Measurements from ENCODE around the gene PEAK1. TPM values are rescaled to one million over a fixed set of nuclear protein-coding genes. Genes with fewer than 3 reads are reported as not detected.

PEAK1 gene
- total RNA-seq, 1 experiment from 2014 or later = 21.2 TPM

GRCh38 chr15:77122576-77122975 lies 297.3 kb downstream of the PEAK1 start:
- no peak for TF ChIP-seq CTCF (conservative IDR thresholded peaks at IDR 0.05)
- Histone ChIP-seq H3K9ac (ENCODE audit: extremely low read depth, insufficient read length, low read length) (no peak overlapping the region), H2BK12ac (ENCODE audit: insufficient read length, low read depth, low read length) (no peak overlapping the region), H3K4me1 (ENCODE audit: insufficient read depth, low read length) (peaks cover 6% of the 10 kb centered on the region), H4K91ac (ENCODE audit: insufficient read length, low read depth, low read length) (no peak overlapping the region), H2BK15ac (ENCODE audit: low read depth, low read length) (no peak overlapping the region), H2AFZ (ENCODE audit: low read length) (no peak overlapping the region), H3K79me2 (ENCODE audit: insufficient read depth, low read length) (no peaks in the 10 kb centered on the region), H3K14ac (ENCODE audit: insufficient read depth, low read length) (no peak overlapping the region), H3K23ac (ENCODE audit: insufficient read length, low read depth, low read length) (no peak overlapping the region), H3K4ac (ENCODE audit: low read depth, low read length) (no peak overlapping the region), H3K79me1 (ENCODE audit: insufficient read depth, low read depth, low read length, poor library complexity, severe bottlenecking) (no peaks in the 10 kb centered on the region), H3K9me3 (ENCODE audit: control insufficient read depth, low read depth, low read length) (no peaks in the 10 kb centered on the region), H3K23me2 (ENCODE audit: insufficient read length, low read depth, low read length, poor library complexity, severe bottlenecking) (no peaks in the 10 kb centered on the region), H2AK5ac (ENCODE audit: insufficient read length, low read length) (no peak overlapping the region), H4K8ac (replicated peaks; ENCODE audit: insufficient read length, low read depth, low read length) (no peak overlapping the region), H3K4me2 (ENCODE audit: insufficient read depth, insufficient read length, low read length) (no peak overlapping the region), H3K27ac (ENCODE audit: insufficient read length, low read depth, low read length) (no peak overlapping the region), H3K18ac (ENCODE audit: insufficient read length, low read depth, low read length) (no peak overlapping the region), H2BK120ac (ENCODE audit: low read depth, low read length, poor library complexity, severe bottlenecking) (no peak overlapping the region), H3K56ac (ENCODE audit: insufficient read length, low read depth, low read length) (no peak overlapping the region), H3K27me3 (ENCODE audit: insufficient read depth, low read length) (no peaks in the 10 kb centered on the region), H2BK5ac (ENCODE audit: insufficient read length, low read length) (no peak overlapping the region), H4K5ac (ENCODE audit: insufficient read length, low read depth, low read length) (no peak overlapping the region), H2BK20ac (ENCODE audit: low read depth, low read length, poor library complexity, severe bottlenecking) (no peak overlapping the region), H4K20me1 (ENCODE audit: control insufficient read depth, insufficient read depth, insufficient read length) (no peaks in the 10 kb centered on the region), H3T11ph (ENCODE audit: low read length) (no peak overlapping the region)
- Mint-ChIP-seq H3K36me3 (ENCODE audit: insufficient read depth in 1 of 3, low read depth in 3 of 3) (peaks cover 0 to 5% (median 0%) of the 10 kb centered on the region in 3 experiments; a peak in 1 of 7 replicates), H3K27ac (no peak overlapping the region), H3K4me1 (peaks cover 20 to 31% of the 10 kb centered on the region in 2 experiments), H3K27me3 (ENCODE audit: low read depth) (no peaks in the 10 kb centered on the region), H3K9me3 (no peaks in the 10 kb centered on the region), H3K4me3 (no peak overlapping the region)
- DNase-seq = no peak
- WGBS (ENCODE audit: extremely low coverage, insufficient read length, low lambda C conversion rate) = no CpG with 5 or more reads among the region's 2 CpGs

Measured in H9 (cell line).